ENCODE data around the gene RALGDS. TPM values are rescaled to one million over a fixed set of nuclear protein-coding genes. Genes with fewer than 3 reads are reported as not detected.

RALGDS gene
- total RNA-seq, 1 donor from 2014 or later: 34.6 TPM

GRCh38 chr9:133055788-133056420, 65.1 kb downstream of the RALGDS start:
- no peak for DNase-seq (ENCODE audit: low read depth, low spot score)

GRCh38 chr9:133054966-133055365, 66.1 kb downstream of the RALGDS start:
- DNase-seq (ENCODE audit: low read depth, low spot score): no peak

GRCh38 chr9:133054194-133054890, 66.7 kb downstream of the RALGDS start:
- no peak for DNase-seq (ENCODE audit: low read depth, low spot score)

GRCh38 chr9:133051966-133052539, 69.0 kb downstream of the RALGDS start:
- no peak for DNase-seq (ENCODE audit: low read depth, low spot score)

- no peak for DNase-seq (ENCODE audit: low read depth, low spot score)
These were observed 69.6 kb downstream of the RALGDS start for GRCh38 chr9:133051281-133051900.

GRCh38 chr9:133050781-133051180, 70.3 kb downstream of the RALGDS start:
- DNase-seq (ENCODE audit: low read depth, low spot score): no peak

- no peak for DNase-seq (ENCODE audit: low read depth, low spot score)
These were observed 70.9 kb downstream of the RALGDS start for GRCh38 chr9:133050142-133050541.

- DNase-seq (ENCODE audit: low read depth, low spot score): no peak
These were observed 72.0 kb downstream of the RALGDS start for GRCh38 chr9:133049043-133049442.

- no peak for DNase-seq (ENCODE audit: low read depth, low spot score)
These were observed 72.4 kb downstream of the RALGDS start for GRCh38 chr9:133048595-133048994.

Other genes starting within 250 kb of the RALGDS start
- gene AK8, start 243.0 kb downstream of the RALGDS start, total RNA-seq: 0.07 TPM in 1 of 2 replicates, not detected in the other
- gene SPACA9, start 242.3 kb downstream of the RALGDS start, total RNA-seq: 1.6 TPM in 2 replicates
- 18.7 and 29.0 TPM in 2 replicates for gene TSC1, start 176.6 kb downstream of the RALGDS start, total RNA-seq
- gene GFI1B, start 142.5 kb downstream of the RALGDS start, total RNA-seq: not detected in 2 replicates
- 52.9 and 58.9 TPM in 2 replicates for gene GTF3C5, start 90.2 kb downstream of the RALGDS start, total RNA-seq
- 0.07 and 0.18 TPM in 2 replicates for gene CEL, start 59.3 kb downstream of the RALGDS start, total RNA-seq
- 17.3 and 21.5 TPM in 2 replicates for gene GBGT1, start 42.7 kb upstream of the RALGDS start, total RNA-seq
- not detected in 2 replicates for gene OBP2B, start 88.0 kb upstream of the RALGDS start, total RNA-seq
- gene ABO, start 154.0 kb upstream of the RALGDS start, total RNA-seq: not detected in 2 replicates
- 12.8 and 13.4 TPM in 2 replicates for gene SURF6, start 214.9 kb upstream of the RALGDS start, total RNA-seq
- gene MED22, start 226.9 kb upstream of the RALGDS start, total RNA-seq: 17.7 and 18.4 TPM in 2 replicates
- gene RPL7A, start 227.0 kb upstream of the RALGDS start, total RNA-seq: 2,356 and 2,883 TPM in 2 replicates
- gene SURF1, start 235.2 kb upstream of the RALGDS start, total RNA-seq: 18.4 and 25.4 TPM in 2 replicates
- 17.5 and 19.8 TPM in 2 replicates for gene SURF2, start 235.3 kb upstream of the RALGDS start, total RNA-seq